A673 (cell line): Measurements from ENCODE around the gene CACNG5.

Experiments used
- EZH2 ChIP-seq: fragments of 200-600 bp; sonication (generic); IDR thresholded peaks from 2 replicates; pipeline ENCODE4 v1.6.1; 2017; ENCODE audit warnings: borderline replicate concordance, low read depth, mild to moderate bottlenecking, mixed read lengths, antibody characterized with exemption, low read length; ENCODE audit not compliant: poor library complexity, severe bottlenecking
- TF ChIP-seq, protein P1 (sequence below): fragments of 300-800, 200-600 bp; sonication (generic); conservative IDR thresholded peaks from 2 replicates; pipeline ENCODE4 v1.5.1; 2017; ENCODE audit warnings: low read depth, mild to moderate bottlenecking, antibody characterized with exemption, low read length, moderate library complexity, mixed read lengths

DNA sequence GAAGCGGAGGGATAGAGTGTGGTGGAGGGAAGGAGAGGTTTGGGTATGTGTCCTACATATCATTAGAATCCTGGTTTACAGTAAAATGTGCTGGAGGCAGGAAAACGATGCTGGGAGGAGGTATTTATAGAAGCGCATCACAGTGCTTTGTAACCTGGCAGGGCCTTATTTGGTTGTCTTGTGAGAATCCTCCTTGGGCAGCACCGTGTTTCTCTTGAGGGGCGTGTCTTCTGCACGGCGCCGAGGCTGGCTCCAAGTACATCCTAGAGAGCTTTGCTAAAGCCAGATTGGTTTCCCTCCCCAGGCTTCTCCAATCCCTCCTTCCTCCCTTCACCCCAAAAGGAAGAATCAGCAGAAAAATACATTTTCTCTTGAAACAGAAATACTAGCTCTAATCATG, 24.4 kb downstream of the CACNG5 start:
- TF ChIP-seq, protein P1, sequence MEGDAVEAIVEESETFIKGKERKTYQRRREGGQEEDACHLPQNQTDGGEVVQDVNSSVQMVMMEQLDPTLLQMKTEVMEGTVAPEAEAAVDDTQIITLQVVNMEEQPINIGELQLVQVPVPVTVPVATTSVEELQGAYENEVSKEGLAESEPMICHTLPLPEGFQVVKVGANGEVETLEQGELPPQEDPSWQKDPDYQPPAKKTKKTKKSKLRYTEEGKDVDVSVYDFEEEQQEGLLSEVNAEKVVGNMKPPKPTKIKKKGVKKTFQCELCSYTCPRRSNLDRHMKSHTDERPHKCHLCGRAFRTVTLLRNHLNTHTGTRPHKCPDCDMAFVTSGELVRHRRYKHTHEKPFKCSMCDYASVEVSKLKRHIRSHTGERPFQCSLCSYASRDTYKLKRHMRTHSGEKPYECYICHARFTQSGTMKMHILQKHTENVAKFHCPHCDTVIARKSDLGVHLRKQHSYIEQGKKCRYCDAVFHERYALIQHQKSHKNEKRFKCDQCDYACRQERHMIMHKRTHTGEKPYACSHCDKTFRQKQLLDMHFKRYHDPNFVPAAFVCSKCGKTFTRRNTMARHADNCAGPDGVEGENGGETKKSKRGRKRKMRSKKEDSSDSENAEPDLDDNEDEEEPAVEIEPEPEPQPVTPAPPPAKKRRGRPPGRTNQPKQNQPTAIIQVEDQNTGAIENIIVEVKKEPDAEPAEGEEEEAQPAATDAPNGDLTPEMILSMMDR = no peak
- no peak for TF ChIP-seq EZH2
